K562 (cell line): ENCODE results near the gene ADGRG1. TPM values are rescaled to one million over a fixed set of nuclear protein-coding genes. Genes with fewer than 3 reads are reported as not detected.
A peak's percentile ranks its signal among the peaks of the same experiment; 100 is the strongest.

Experiments
- CBFB ChIP-seq: sonication (generic); formaldehyde crosslinking; IDR thresholded peaks from 2 replicates; pipeline ENCODE4 v1.4.0; 2020; ENCODE audit warnings: mild to moderate bottlenecking, missing genetic modification reagents
- DACH1 ChIP-seq: fragments of 450-650 bp; IDR thresholded peaks from 2 replicates; pipeline ENCODE4 v1.6.1; 2018; ENCODE audit not compliant: partially characterized antibody
- FOXK1 ChIP-seq: sonication (generic); formaldehyde crosslinking; IDR thresholded peaks from 2 replicates; pipeline ENCODE4 v1.8.0; 2022; ENCODE audit warnings: missing genetic modification reagents, mild to moderate bottlenecking, borderline replicate concordance
- GATA2 ChIP-seq: sonication (generic); formaldehyde crosslinking; IDR thresholded peaks from 2 replicates; pipeline ENCODE4 v1.4.0; 2020; ENCODE audit warnings: mild to moderate bottlenecking, missing genetic modification reagents
- GTF2A2 ChIP-seq: IDR thresholded peaks from 2 replicates; pipeline ENCODE4 v1.6.1; 2016; ENCODE audit warnings: mild to moderate bottlenecking, missing genetic modification characterization, missing compliant biosample characterization
- MYBL2 ChIP-seq, 2 experiments: fragments of 450-650 bp in 1 of 2; sonication (generic) in 1 of 2; formaldehyde crosslinking in 1 of 2; IDR thresholded peaks; 2 replicates each; pipeline versions ENCODE4 v1.6.1 to v1.8.1; 2017 to 2022; ENCODE audit warnings: borderline replicate concordance in 1 of 2, inconsistent platforms in 1 of 2, low read depth in 1 of 2, mild to moderate bottlenecking in 1 of 2, missing genetic modification reagents in 1 of 2, moderate library complexity in 1 of 2
- MYC ChIP-seq, 2 experiments: fragments of 250-450 bp in 1 of 2; sonication (Bioruptor Pico) in 1 of 2; IDR thresholded peaks; 2 replicates each; pipeline versions ENCODE4 v1.5.1 to v1.6.1; 2012 to 2021; ENCODE audit warnings: low read depth in 2 of 2, borderline replicate concordance in 1 of 2, improper control_type of control experiment in 1 of 2, low read length in 1 of 2, mild to moderate bottlenecking in 1 of 2, moderate library complexity in 1 of 2
- NCOA4 ChIP-seq: fragments of 450-650 bp; IDR thresholded peaks from 2 replicates; pipeline ENCODE4 v1.6.1; 2018; ENCODE audit warnings: mild to moderate bottlenecking; ENCODE audit not compliant: partially characterized antibody
- OTX1 ChIP-seq: fragments of 450-650 bp; formaldehyde crosslinking; IDR thresholded peaks from 2 replicates; pipeline ENCODE4 v1.4.0; 2022; ENCODE audit warnings: mild to moderate bottlenecking
- PCBP2 ChIP-seq: fragments of 200-400 bp; formaldehyde crosslinking; IDR thresholded peaks from 2 replicates; pipeline ENCODE4 v1.6.1; 2018; ENCODE audit warnings: low read length, low read depth, mild to moderate bottlenecking, moderate library complexity; ENCODE audit not compliant: poor library complexity, severe bottlenecking
- PTRF ChIP-seq: fragments of 450-650 bp; IDR thresholded peaks from 2 replicates; pipeline ENCODE4 v1.6.1; 2016; ENCODE audit warnings: mild to moderate bottlenecking, missing genetic modification characterization, missing compliant biosample characterization
- RAD21 ChIP-seq, 2 experiments: fragments of 250-450 bp in 1 of 2; fragments of 450-650 bp in 1 of 2; sonication (Bioruptor Pico) in 1 of 2; formaldehyde crosslinking in 1 of 2; IDR thresholded peaks in 1 of 2; conservative IDR thresholded peaks in 1 of 2; 2 replicates each; pipeline versions ENCODE4 v1.4.0 to v1.8.0; 2020 to 2022; ENCODE audit warnings: mild to moderate bottlenecking in 2 of 2, moderate library complexity in 1 of 2
- TCF7 ChIP-seq: sonication (generic); IDR thresholded peaks from 2 replicates; pipeline ENCODE4 v1.6.1; 2016; ENCODE audit warnings: antibody characterized with exemption, borderline replicate concordance
- TFAM ChIP-seq: fragments of 250-450 bp; sonication (Bioruptor Pico); conservative IDR thresholded peaks from 2 replicates; pipeline ENCODE4 v1.5.0; 2021; ENCODE audit warnings: mild to moderate bottlenecking, moderate library complexity
- ZNF174 ChIP-seq: fragments of 250-450 bp; sonication (Bioruptor Pico); IDR thresholded peaks from 2 replicates; pipeline ENCODE4 v1.4.0; 2020; ENCODE audit warnings: mild to moderate bottlenecking
- ZNF766 ChIP-seq: fragments of 200-800 bp; sonication (Bioruptor generic); conservative IDR thresholded peaks from 2 replicates; pipeline ENCODE4 v1.6.1; 2016; ENCODE audit warnings: missing genetic modification characterization, missing compliant biosample characterization
- polyA plus RNA-seq, 8 experiments: library from polyadenylated mRNA; depleted of rRNA in 4 of 8; stranded (reverse) in 5 of 8; unstranded in 3 of 8; fragments of >200 nt; fragmentation: Nextera tagmentation in 2 of 8; fragmentation: Illumina TruSeq in 1 of 8; extraction: Ambion mirVana in 2 of 8; extraction: Trizol in 1 of 8; gene quantifications; 2 replicates each; pipeline versions ENCODE4 v1.2.1 to v1.2.3, GENCODE V29; 2011 to 2014; ENCODE audit warnings: inconsistent platforms in 1 of 8, missing spikeins in 1 of 8
- total RNA-seq, 7 experiments: library from RNA; depleted of rRNA in 6 of 7; stranded (reverse); fragments of >200 nt in 6 of 7; fragmentation: Illumina TruSeq in 2 of 7; extraction: Trizol in 2 of 7; gene quantifications; 2 replicates each; pipeline versions ENCODE4 v1.2.1 to v1.2.3, GENCODE V29; 2011 to 2021; ENCODE audit warnings: low replicate concordance in 1 of 7
- TF ChIP-seq, protein P1 (sequence below): fragments of 250-450 bp; sonication (Bioruptor Pico); IDR thresholded peaks from 2 replicates; pipeline ENCODE4 v1.5.0; 2021
- TF ChIP-seq, protein P2 (sequence below): fragments of 250-450 bp; sonication (Bioruptor Pico); IDR thresholded peaks from 2 replicates; pipeline ENCODE4 v1.5.0; 2021; ENCODE audit warnings: mild to moderate bottlenecking, moderate library complexity
- TF ChIP-seq, protein P3 (sequence below): fragments of 450-650 bp; IDR thresholded peaks from 2 replicates; pipeline ENCODE4 v1.7.1; 2018; ENCODE audit warnings: mild to moderate bottlenecking, low read depth; ENCODE audit not compliant: partially characterized antibody

The ADGRG1 gene
- total and polyA plus RNA-seq, 9 of the 15 experiments (the other 6 are each of a cell fraction or from before 2014, with no cell fraction given), result 0.04 to 0.31 (median 0.16) TPM; not detected in 6

DNA sequence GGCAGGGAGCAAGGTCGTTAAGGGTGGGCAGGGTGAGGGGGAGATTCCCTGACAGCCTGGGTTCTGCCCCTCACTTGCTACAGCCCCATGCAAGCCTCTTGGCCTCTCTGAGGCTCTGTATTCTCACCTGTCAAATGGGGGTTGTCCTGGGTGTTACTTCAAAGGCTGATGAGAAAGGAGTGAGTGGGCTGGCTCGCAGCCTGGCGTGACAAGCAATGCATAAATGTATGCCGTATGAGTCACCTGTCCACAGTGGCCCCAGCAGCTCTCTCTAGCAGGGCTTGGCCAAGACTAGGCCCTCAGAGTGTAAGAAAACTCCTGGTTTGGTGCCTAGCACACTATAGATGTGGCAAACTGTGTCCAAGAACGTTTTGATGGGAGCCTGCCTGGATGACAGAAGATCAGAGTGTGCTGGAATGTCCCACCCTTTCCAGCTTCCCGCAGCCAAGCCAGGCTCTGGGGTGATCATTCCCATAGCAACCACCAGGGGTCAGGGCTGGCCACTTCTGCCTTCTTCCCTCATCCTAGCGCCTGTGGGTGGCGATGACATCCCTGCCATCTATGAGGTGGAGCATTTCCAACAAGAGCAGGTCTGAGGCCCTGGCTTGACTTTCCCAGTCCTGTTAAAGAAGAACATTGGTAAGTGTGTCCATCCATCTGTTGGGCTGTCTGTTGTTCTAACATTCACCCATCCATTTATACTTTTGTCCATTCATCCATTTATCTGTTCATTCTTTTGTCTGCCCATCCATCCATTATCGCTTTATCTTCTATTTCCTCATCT lies 37.2 kb upstream of the ADGRG1 start (continued):
- TF ChIP-seq TFAM (no peak), FOXK1 (CRISPR knock-in tag) (no peak), PTRF (tag) (no peak), TCF7 (no peak), ZNF174 (CRISPR knock-in tag) (no peak), ZNF766 (no peak), GATA2 (no peak), NCOA4 (no peak), GTF2A2 (tag) (no peak), MYC (IDR thresholded peaks at IDR 0.05; ENCODE audit: low read depth, low read length) (0 out of 2 replicates have a peak, but pooled peaks have one; percentile 17), MYC (CRISPR knock-in tag; IDR thresholded peaks at IDR 0.05; ENCODE audit: borderline replicate concordance, low read depth) (no peak), OTX1 (CRISPR knock-in tag) (no peak), MYBL2 (IDR thresholded peaks at IDR 0.05; ENCODE audit: low read depth) (no peak), MYBL2 (CRISPR knock-in tag; IDR thresholded peaks at IDR 0.05; ENCODE audit: borderline replicate concordance) (no peak), RAD21 (CRISPR knock-in tag; conservative IDR thresholded peaks at IDR 0.05 in 1 of 2, IDR thresholded peaks at IDR 0.05 in 1 of 2) (peak; percentile 81 to 94), PCBP2 (no peak), DACH1 (no peak), CBFB (CRISPR knock-in tag) (no peak)
- TF ChIP-seq, protein P1, sequence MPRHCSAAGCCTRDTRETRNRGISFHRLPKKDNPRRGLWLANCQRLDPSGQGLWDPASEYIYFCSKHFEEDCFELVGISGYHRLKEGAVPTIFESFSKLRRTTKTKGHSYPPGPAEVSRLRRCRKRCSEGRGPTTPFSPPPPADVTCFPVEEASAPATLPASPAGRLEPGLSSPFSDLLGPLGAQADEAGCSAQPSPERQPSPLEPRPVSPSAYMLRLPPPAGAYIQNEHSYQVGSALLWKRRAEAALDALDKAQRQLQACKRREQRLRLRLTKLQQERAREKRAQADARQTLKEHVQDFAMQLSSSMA (CRISPR knock-in tag), result no peak
- TF ChIP-seq, protein P2, sequence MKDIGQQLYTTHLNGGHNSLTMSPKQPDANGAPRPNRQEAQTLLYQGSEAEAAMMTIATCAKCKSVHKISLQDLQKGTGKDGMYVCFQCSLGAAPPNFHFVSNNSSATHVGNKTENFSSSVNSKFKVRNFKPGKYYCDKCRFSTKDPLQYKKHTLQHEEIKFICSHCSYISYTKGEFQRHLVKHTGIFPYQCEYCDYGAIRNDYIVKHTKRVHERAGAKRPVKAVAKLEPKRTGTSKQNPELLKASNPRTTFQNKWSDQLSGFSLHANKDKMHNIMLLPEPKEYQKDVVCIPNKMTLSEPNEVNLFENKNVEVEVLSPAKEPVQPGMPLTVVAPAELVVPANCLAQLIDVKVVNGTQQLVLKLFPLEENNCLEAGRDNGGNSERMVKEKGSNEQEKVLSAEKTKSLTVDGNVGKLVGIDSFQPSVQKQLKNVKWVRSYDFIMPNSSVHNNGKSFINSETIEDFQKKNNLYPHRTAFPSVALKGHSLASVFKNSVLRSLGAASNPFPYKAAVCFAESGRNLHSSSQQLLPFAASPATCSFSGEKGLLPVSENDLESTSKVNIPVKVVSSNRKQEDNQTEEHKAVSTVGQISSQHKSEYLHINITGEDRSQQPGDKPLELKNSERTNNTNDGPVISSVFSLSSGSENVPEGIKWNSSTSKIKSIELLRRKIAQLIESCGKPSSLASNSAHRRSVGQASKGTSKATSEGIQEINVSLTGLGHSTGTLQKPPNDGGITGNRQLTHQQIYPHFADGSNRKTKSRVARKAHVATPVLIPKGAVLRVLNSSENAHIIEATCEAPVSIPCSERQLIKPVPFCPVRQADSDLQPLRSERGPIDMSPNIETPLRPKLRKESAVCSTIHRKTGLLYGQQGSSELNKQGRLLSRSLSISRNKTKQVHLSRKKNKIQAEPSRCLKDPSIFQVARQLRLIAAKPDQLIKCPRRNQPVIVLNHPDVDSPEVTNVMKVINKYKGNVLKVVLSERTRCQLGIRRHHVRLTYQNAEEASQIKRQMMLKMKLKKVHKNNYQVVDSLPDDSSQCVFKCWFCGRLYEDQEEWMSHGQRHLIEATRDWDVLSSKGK (CRISPR knock-in tag), result no peak
- TF ChIP-seq, protein P3, sequence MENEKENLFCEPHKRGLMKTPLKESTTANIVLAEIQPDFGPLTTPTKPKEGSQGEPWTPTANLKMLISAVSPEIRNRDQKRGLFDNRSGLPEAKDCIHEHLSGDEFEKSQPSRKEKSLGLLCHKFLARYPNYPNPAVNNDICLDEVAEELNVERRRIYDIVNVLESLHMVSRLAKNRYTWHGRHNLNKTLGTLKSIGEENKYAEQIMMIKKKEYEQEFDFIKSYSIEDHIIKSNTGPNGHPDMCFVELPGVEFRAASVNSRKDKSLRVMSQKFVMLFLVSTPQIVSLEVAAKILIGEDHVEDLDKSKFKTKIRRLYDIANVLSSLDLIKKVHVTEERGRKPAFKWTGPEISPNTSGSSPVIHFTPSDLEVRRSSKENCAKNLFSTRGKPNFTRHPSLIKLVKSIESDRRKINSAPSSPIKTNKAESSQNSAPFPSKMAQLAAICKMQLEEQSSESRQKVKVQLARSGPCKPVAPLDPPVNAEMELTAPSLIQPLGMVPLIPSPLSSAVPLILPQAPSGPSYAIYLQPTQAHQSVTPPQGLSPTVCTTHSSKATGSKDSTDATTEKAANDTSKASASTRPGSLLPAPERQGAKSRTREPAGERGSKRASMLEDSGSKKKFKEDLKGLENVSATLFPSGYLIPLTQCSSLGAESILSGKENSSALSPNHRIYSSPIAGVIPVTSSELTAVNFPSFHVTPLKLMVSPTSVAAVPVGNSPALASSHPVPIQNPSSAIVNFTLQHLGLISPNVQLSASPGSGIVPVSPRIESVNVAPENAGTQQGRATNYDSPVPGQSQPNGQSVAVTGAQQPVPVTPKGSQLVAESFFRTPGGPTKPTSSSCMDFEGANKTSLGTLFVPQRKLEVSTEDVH, result no peak
